GM21390 (cell line): ENCODE results near the gene ATXN10.

Experiments
- ATAC-seq: cut with Tn5 transposase; IDR thresholded peaks from one replicate; pipeline ENCODE4 v1.9.1; 2021; ENCODE audit not compliant: unreplicated experiment

The ATXN10 gene

GRCh38 chr22:45887202-45888131, 215.8 kb downstream of the ATXN10 start:
- no peak for ATAC-seq

- no peak for ATAC-seq
These were observed 216.8 kb downstream of the ATXN10 start for GRCh38 chr22:45888221-45889092.

- no peak for ATAC-seq
These were observed 217.5 kb downstream of the ATXN10 start for GRCh38 chr22:45889093-45889538.

- no peak for ATAC-seq
These were observed 218.1 kb downstream of the ATXN10 start for GRCh38 chr22:45889539-45890350.

- ATAC-seq = no peak
These were observed 218.7 kb downstream of the ATXN10 start for GRCh38 chr22:45890351-45890635.

GRCh38 chr22:45891021-45891421, 219.4 kb downstream of the ATXN10 start:
- no peak for ATAC-seq

GRCh38 chr22:45891471-45891995, 219.9 kb downstream of the ATXN10 start:
- no peak for ATAC-seq

- ATAC-seq = no peak
These were observed 220.5 kb downstream of the ATXN10 start for GRCh38 chr22:45891996-45892621.

- no peak for ATAC-seq
These were observed 221.2 kb downstream of the ATXN10 start for GRCh38 chr22:45892681-45893461.

- no peak for ATAC-seq
These were observed 221.9 kb downstream of the ATXN10 start for GRCh38 chr22:45893516-45893915.
